ENCODE measurements around the gene ENHO. TPM values are rescaled to one million over a fixed set of nuclear protein-coding genes. Genes with fewer than 3 reads are reported as not detected.

Gene ENHO
- total RNA-seq (3.9 and 7.6 TPM in 2 replicates), polyA plus RNA-seq (8.7 and 13.1 TPM in 2 replicates)

- peak; percentile 93 to 95 for DNase-seq (ENCODE audit: low read depth in 1 of 2, low spot score in 1 of 2)
- H3K27ac ChIP-seq = no peak within 1 kb of the TSS
- H3K36me3 ChIP-seq = no peaks in the 10 kb centered on the region
- H3K4me3 ChIP-seq = peak within 1 kb of the TSS; percentile 46
- no peak for TF ChIP-seq CTCF (IDR thresholded peaks at IDR 0.05; ENCODE audit: low read depth, low read length)
- H3K4me1 ChIP-seq (ENCODE audit: low read depth) = no peaks in the 10 kb centered on the region
- peaks cover 16% of the 10 kb centered on the region for H3K27me3 ChIP-seq
- H3K9me3 ChIP-seq (ENCODE audit: low read depth) = no peaks in the 10 kb centered on the region
Measured at GRCh38 chr9:34522971-34523797, at the start of gene ENHO. Gene ENHO, minus strand, starts transcription at chr9:34522990. Its CDS starts 1,295 bp downstream, at chr9:34521695.

GRCh38 chr9:34572092-34572491, 49.3 kb upstream of the ENHO start:
- no peak for DNase-seq (ENCODE audit: low read depth in 1 of 2, low spot score in 1 of 2)
- peaks cover 17% of the 10 kb centered on the region for H3K4me1 ChIP-seq (ENCODE audit: low read depth)
- no peak overlapping the region for H3K27ac ChIP-seq
- H3K4me3 ChIP-seq = no peak overlapping the region
- H3K27me3 ChIP-seq = no peaks in the 10 kb centered on the region
- no peak for TF ChIP-seq CTCF (IDR thresholded peaks at IDR 0.05; ENCODE audit: low read depth, low read length)
- H3K36me3 ChIP-seq = no peaks in the 10 kb centered on the region
- H3K9me3 ChIP-seq (ENCODE audit: low read depth) = no peaks in the 10 kb centered on the region

GRCh38 chr9:34571481-34571810, 48.7 kb upstream of the ENHO start:
- Histone ChIP-seq H3K27ac (no peak overlapping the region), H3K4me1 (ENCODE audit: low read depth) (peaks cover 17% of the 10 kb centered on the region)
- DNase-seq (ENCODE audit: low read depth in 1 of 2, low spot score in 1 of 2) = peak in 1 of 2 donors; percentile 62

GRCh38 chr9:34570809-34571480, 48.2 kb upstream of the ENHO start:
- TF ChIP-seq CTCF (IDR thresholded peaks at IDR 0.05; ENCODE audit: low read depth, low read length) = no peak
- H3K27me3 ChIP-seq = no peaks in the 10 kb centered on the region
- no peak overlapping the region for H3K4me3 ChIP-seq
- H3K36me3 ChIP-seq = no peaks in the 10 kb centered on the region
- no peak overlapping the region for H3K27ac ChIP-seq
- H3K9me3 ChIP-seq (ENCODE audit: low read depth) = no peaks in the 10 kb centered on the region
- no peak for DNase-seq (ENCODE audit: low read depth in 1 of 2, low spot score in 1 of 2)
- H3K4me1 ChIP-seq (ENCODE audit: low read depth) = peaks cover 18% of the 10 kb centered on the region

More at GRCh38 chr9:34571481-34571810, 48.7 kb upstream of the ENHO start:
- Histone ChIP-seq H3K4me3 (no peak overlapping the region), H3K9me3 (ENCODE audit: low read depth) (no peaks in the 10 kb centered on the region), H3K27me3 (no peaks in the 10 kb centered on the region), H3K36me3 (no peaks in the 10 kb centered on the region)
- TF ChIP-seq CTCF (IDR thresholded peaks at IDR 0.05; ENCODE audit: low read depth, low read length) = no peak

GRCh38 chr9:34570376-34570775, 47.6 kb upstream of the ENHO start:
- H3K27me3 ChIP-seq = no peaks in the 10 kb centered on the region
- peaks cover 24% of the 10 kb centered on the region for H3K4me1 ChIP-seq (ENCODE audit: low read depth)
- no peak overlapping the region for H3K4me3 ChIP-seq
- TF ChIP-seq CTCF (IDR thresholded peaks at IDR 0.05; ENCODE audit: low read depth, low read length) = no peak
- peak in 1 of 2 donors; percentile 38 for DNase-seq (ENCODE audit: low read depth in 1 of 2, low spot score in 1 of 2)
- no peaks in the 10 kb centered on the region for H3K36me3 ChIP-seq
- H3K27ac ChIP-seq = no peak overlapping the region
- H3K9me3 ChIP-seq (ENCODE audit: low read depth) = no peaks in the 10 kb centered on the region
